PC-9 (cell line): ENCODE measurements around the gene RUNX1. TPM values are rescaled to one million over a fixed set of nuclear protein-coding genes. Genes with fewer than 3 reads are reported as not detected.

Experiments
- BruUV-seq: library from RNA; stranded (reverse); fragments of 400-500 nt; replicated peaks from 2 replicates; lab custom pipeline; 2021; lab: Mats Ljungman, UMichigan
- CTCF ChIA-PET: fragments of 300-600 bp; sonication (Branson Sonifier 250); formaldehyde crosslinking; loops from one replicate; lab custom pipeline; 2022; ENCODE audit warnings: antibody characterized with exemption; lab: Charles Lee
- POLR2A ChIA-PET: fragments of 300-600 bp; sonication (Branson Sonifier 250); formaldehyde crosslinking; loops from one replicate; lab custom pipeline; 2022; ENCODE audit warnings: antibody characterized with exemption; ENCODE audit not compliant: unreplicated experiment; lab: Charles Lee
- DNase-seq, 2 experiments: peaks; one replicate each; pipeline versions ENCODE4 v3.0.0 to v3.0.0-alpha.2; 2015 to 2022; ENCODE audit warnings: mixed read lengths in 1 of 2
- H2AFZ ChIP-seq: fragments of 200-600 bp; sonication (generic); 2 replicates; pipeline ENCODE4 v1.8.1; 2017; ENCODE audit warnings: antibody characterized with exemption
- H3F3A ChIP-seq: fragments of 200-600 bp; sonication (generic); 2 replicates; pipeline ENCODE4 v1.8.1; 2017; ENCODE audit warnings: antibody characterized with exemption, mild to moderate bottlenecking, low read depth; ENCODE audit not compliant: insufficient read depth
- H3K27ac ChIP-seq: fragments of 200-600 bp; sonication (generic); 2 replicates; pipeline ENCODE4 v1.6.1; 2016; ENCODE audit warnings: mixed run types
- H3K27me3 ChIP-seq: fragments of 200-600 bp; sonication (generic); 2 replicates; pipeline ENCODE4 v1.6.1; 2016; ENCODE audit warnings: low read depth, mixed run types; ENCODE audit not compliant: insufficient read depth
- H3K36me3 ChIP-seq: fragments of 200-600 bp; sonication (generic); 2 replicates; pipeline ENCODE4 v1.6.1; 2016; ENCODE audit warnings: low read depth, mixed run types
- H3K4me1 ChIP-seq: fragments of 200-600 bp; sonication (generic); replicated peaks from 2 replicates; pipeline ENCODE4 v1.6.1; 2016; ENCODE audit warnings: mixed run types; ENCODE audit not compliant: insufficient read depth
- H3K4me2 ChIP-seq: fragments of 200-600 bp; sonication (generic); 2 replicates; pipeline ENCODE4 v1.6.1; 2017; ENCODE audit warnings: mixed run types
- H3K4me3 ChIP-seq: fragments of 200-600 bp; sonication (generic); 2 replicates; pipeline ENCODE4 v1.6.1; 2016; ENCODE audit warnings: mixed run types
- H3K79me2 ChIP-seq: fragments of 200-600 bp; sonication (generic); 2 replicates; pipeline ENCODE4 v1.6.1; 2017; ENCODE audit warnings: low read depth, mixed run types
- H3K9me2 ChIP-seq: fragments of 200-600 bp; sonication (generic); 2 replicates; pipeline ENCODE4 v1.8.1; 2017; ENCODE audit warnings: mild to moderate bottlenecking; ENCODE audit not compliant: insufficient read depth
- H3K9me3 ChIP-seq: fragments of 200-600 bp; sonication (generic); 2 replicates; pipeline ENCODE4 v1.8.1; 2016; ENCODE audit warnings: low read depth; ENCODE audit not compliant: insufficient read depth
- H4K20me1 ChIP-seq: fragments of 200-600 bp; sonication (generic); 2 replicates; pipeline ENCODE4 v1.8.1; 2017; ENCODE audit not compliant: insufficient read depth
- EZH2 ChIP-seq: fragments of 200-600 bp; sonication (generic); IDR thresholded peaks from 2 replicates; pipeline ENCODE4 v1.8.0; 2017; ENCODE audit warnings: antibody characterized with exemption, low read depth
- intact Hi-C: fragments of 100-400 bp; cut with micrococcal nuclease; formaldehyde crosslinking; loops from one replicate; pipeline ENCODE4 v1.10.0; 2022; ENCODE audit not compliant: unreplicated experiment
- total RNA-seq: library from RNA; stranded (reverse); gene quantifications from 2 replicates; pipeline ENCODE4 v1.2.3, GENCODE V29; 2021
- TF ChIP-seq, protein P1 (sequence below): fragments of 200-600 bp; sonication (generic); conservative IDR thresholded peaks from 2 replicates; pipeline ENCODE4 v1.6.1; 2017; ENCODE audit warnings: mixed run types, antibody characterized with exemption, mild to moderate bottlenecking, moderate library complexity

The RUNX1 gene
- total RNA-seq, 1 experiment from 2014 or later = 58.5 TPM

DNA sequence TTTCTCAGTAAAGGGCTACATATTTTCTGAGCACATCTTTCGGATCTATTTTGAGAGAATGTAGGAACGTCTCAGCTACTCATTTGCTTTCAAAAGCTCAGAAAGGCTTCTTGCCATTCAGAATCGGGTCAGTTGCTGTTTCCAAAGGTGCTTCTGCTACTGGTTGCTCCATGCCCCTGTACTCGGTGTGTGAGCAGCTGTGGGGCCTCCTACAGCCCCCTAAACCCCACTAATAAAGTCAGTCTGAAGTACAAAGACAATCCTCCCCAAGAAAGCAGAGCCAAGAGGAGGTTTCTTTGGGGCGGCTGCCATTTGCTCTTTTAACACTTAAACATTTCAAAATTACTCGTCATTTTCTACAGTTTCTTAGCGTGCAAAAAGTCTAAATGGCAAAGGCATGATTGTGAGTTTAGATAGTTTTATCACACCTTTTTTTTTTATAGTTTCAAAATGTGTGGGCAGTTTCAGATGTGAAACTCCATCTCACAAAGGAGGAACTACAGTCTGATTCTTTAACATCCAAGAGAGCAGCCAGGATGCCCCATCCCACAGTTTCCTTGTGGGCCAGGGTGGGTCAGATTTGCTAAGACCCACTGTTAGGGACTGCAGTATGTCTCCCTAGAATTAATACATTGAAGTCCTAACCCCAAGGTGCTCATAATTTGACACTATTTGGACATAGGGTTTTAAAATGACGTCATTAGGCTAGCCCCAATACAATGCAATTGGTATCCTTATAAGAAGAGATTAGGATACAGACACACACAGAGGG is 4.1 kb downstream of the RUNX1 start:
- Histone ChIP-seq H3K79me2 (peaks cover 98% of the 10 kb centered on the region), H3K9me3 (no peaks in the 10 kb centered on the region), H3K9me2 (no peaks in the 10 kb centered on the region), H2AFZ (no peak overlapping the region), H3K4me3 (peak overlapping the region; percentile 70), H3K4me2 (peak overlapping the region; percentile 95), H3K4me1 (peaks cover 35% of the 10 kb centered on the region), H3F3A (peaks cover 33% of the 10 kb centered on the region; the same call in 1 of the 2 replicates), H3K36me3 (peaks cover 64% of the 10 kb centered on the region), H4K20me1 (peaks cover 6% of the 10 kb centered on the region; the same call in 1 of the 2 replicates), H3K27ac (no peak overlapping the region), H3K27me3 (no peaks in the 10 kb centered on the region)
- ChIA-PET CTCF (no interaction called here), POLR2A (no interaction called here)
- intact Hi-C loops = loop anchor here (5.0 kb wide), 1 partner anchor 78 kb away; no protein-coding TSS in a partner anchor
- no peak for DNase-seq
- TF ChIP-seq, protein P1, sequence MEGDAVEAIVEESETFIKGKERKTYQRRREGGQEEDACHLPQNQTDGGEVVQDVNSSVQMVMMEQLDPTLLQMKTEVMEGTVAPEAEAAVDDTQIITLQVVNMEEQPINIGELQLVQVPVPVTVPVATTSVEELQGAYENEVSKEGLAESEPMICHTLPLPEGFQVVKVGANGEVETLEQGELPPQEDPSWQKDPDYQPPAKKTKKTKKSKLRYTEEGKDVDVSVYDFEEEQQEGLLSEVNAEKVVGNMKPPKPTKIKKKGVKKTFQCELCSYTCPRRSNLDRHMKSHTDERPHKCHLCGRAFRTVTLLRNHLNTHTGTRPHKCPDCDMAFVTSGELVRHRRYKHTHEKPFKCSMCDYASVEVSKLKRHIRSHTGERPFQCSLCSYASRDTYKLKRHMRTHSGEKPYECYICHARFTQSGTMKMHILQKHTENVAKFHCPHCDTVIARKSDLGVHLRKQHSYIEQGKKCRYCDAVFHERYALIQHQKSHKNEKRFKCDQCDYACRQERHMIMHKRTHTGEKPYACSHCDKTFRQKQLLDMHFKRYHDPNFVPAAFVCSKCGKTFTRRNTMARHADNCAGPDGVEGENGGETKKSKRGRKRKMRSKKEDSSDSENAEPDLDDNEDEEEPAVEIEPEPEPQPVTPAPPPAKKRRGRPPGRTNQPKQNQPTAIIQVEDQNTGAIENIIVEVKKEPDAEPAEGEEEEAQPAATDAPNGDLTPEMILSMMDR = no peak
- TF ChIP-seq EZH2 = no peak
- no TSS peak for BruUV-seq

DNA sequence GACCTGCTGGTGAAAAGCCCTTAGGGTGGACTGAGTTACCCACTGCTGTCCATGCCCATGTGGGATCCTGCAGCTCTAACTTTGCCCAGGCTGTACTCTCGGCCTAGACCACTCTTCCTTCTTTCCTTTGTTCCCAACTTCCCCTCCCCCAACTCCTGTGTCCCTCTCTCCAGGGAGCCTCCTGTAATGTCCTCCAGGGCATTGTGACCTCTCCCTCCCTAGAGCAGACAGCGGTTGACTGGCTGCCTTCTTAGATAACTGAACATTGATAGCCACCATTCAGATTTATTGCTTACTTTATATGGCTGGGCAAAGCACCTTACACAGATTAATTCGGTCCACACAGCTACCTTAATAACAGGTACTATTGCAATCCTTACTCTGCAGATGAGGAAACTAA is 5.0 kb downstream of the RUNX1 start:
- intact Hi-C loops = no loop called here
- H3K36me3 ChIP-seq = peaks cover 66% of the 10 kb centered on the region
- ChIA-PET CTCF (no interaction called here), POLR2A (no interaction called here)
- no peaks in the 10 kb centered on the region for H3K9me2 ChIP-seq
- peaks cover 28% of the 10 kb centered on the region; the same call in 1 of the 2 replicates for H3F3A ChIP-seq
- H3K4me1 ChIP-seq = peaks cover 27% of the 10 kb centered on the region
- TF ChIP-seq EZH2 = no peak
- no peaks in the 10 kb centered on the region for H3K27me3 ChIP-seq
- H3K27ac ChIP-seq = no peak overlapping the region
- no TSS peak for BruUV-seq
- 0 out of 2 replicates have a peak overlapping the region, but pooled peaks have one; percentile 95 for H3K4me2 ChIP-seq
- H4K20me1 ChIP-seq = peaks cover 6% of the 10 kb centered on the region; the same call in 1 of the 2 replicates
- no peaks in the 10 kb centered on the region for H3K9me3 ChIP-seq
- H2AFZ ChIP-seq = no peak overlapping the region
- H3K79me2 ChIP-seq = peaks cover 95% of the 10 kb centered on the region
- no peak for DNase-seq
- no peak overlapping the region for H3K4me3 ChIP-seq

DNA sequence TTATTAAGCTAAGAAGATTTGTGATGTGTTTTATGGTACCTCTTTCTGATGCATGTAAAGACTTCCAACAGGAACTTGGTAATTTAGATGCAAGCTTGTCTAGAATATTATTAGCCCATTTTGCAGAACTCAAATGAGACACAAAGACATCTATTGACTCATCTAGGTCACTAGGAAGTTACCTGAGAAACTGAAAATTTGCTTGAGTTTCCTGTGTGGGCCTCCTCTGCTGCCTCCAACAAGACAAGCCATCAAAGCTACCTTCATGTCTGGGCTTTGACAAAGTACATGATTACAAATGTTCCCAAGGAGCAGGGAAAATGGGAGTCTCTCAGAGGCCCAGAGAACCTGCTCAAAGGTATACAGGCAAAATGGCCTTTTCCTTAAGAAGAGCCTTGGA is 5.6 kb downstream of the RUNX1 start:
- peaks cover 6% of the 10 kb centered on the region; the same call in 1 of the 2 replicates for H4K20me1 ChIP-seq
- no peaks in the 10 kb centered on the region for H3K9me2 ChIP-seq
- H3K36me3 ChIP-seq = peaks cover 66% of the 10 kb centered on the region
- BruUV-seq = no TSS peak
- intact Hi-C loops = no loop called here
- peaks cover 24% of the 10 kb centered on the region; the same call in 1 of the 2 replicates for H3F3A ChIP-seq
- H3K27ac ChIP-seq = no peak overlapping the region
- H3K4me2 ChIP-seq = no peak overlapping the region
- no peaks in the 10 kb centered on the region for H3K9me3 ChIP-seq
- H2AFZ ChIP-seq = no peak overlapping the region
- DNase-seq = no peak
- CTCF ChIA-PET = no interaction called here
- H3K4me3 ChIP-seq = no peak overlapping the region
- H3K27me3 ChIP-seq = no peaks in the 10 kb centered on the region
- POLR2A ChIA-PET = no interaction called here
- H3K4me1 ChIP-seq = peaks cover 26% of the 10 kb centered on the region
- TF ChIP-seq EZH2 = no peak
- TF ChIP-seq, protein P1 = no peak
- H3K79me2 ChIP-seq = peaks cover 95% of the 10 kb centered on the region
